ENCODE results near the gene EXOC7. TPM values are rescaled to one million over a fixed set of nuclear protein-coding genes. Genes with fewer than 3 reads are reported as not detected.
A peak's percentile ranks its signal among the peaks of the same experiment; 100 is the strongest.

EXOC7 gene
- polyA plus RNA-seq, 1 donor (not counting 4 experiments of a cell fraction or from before 2014, with no cell fraction given) = 60.6 TPM

DNA sequence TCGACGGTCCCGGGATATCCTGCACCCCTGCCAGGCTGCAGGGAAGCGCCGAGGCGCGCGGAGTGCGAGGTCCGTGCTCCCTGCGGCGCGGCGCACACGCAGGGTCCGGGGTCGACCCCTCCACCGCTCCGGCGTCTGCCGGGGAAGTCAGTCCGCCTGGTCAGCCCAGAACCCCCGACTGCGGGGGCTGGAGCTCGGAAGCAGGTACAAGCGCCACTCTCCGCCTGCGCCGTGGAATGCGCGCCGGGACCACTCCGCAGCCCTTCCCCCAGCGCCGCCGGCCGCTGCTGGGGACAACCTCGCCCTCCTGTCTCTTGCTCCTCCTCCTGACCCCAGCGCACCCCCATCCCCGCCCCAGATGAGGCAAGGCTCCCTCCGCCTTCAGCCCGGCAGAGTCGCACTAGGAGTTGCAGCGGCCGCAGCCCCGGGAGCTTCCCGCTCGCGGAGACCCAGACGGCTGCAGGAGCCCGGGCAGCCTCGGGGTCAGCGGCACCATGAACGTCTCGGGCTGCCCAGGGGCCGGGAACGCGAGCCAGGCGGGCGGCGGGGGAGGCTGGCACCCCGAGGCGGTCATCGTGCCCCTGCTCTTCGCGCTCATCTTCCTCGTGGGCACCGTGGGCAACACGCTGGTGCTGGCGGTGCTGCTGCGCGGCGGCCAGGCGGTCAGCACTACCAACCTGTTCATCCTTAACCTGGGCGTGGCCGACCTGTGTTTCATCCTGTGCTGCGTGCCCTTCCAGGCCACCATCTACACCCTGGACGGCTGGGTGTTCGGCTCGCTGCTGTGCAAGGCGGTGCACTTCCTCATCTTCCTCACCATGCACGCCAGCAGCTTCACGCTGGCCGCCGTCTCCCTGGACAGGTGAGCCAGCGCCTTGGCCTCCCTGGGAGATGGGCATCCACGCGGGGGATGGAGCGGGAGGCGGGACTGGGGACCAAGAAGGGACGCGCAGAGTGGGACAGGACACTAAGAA is 28.9 kb downstream of the EXOC7 start, which contains the start of gene GALR2:
GALR2 (plus strand) TSS at position 392 of the 974 bp plus-strand sequence; CDS start at position 495, 103 bp downstream.
- Histone ChIP-seq H3K9me3 (ENCODE audit: control insufficient read depth, low read depth, low read length) (no peaks in the 10 kb centered on the region), H3K4me1 (ENCODE audit: control insufficient read depth, extremely low read depth, insufficient read depth, low read length) (peaks cover 19% of the 10 kb centered on the region), H3K4me2 (ENCODE audit: control insufficient read depth, extremely low read depth, insufficient read depth, low read depth, low read length) (peak within 1 kb of the TSS; percentile 49), H3K9me1 (ENCODE audit: control insufficient read depth, extremely low read depth, insufficient read depth, low read length) (no peaks in the 10 kb centered on the region), H3K9ac (ENCODE audit: control insufficient read depth, extremely low read depth, insufficient read depth, low read length) (no peak within 1 kb of the TSS), H3K27ac (ENCODE audit: control insufficient read depth, insufficient read depth, low read length) (no peak within 1 kb of the TSS), H2AFZ (ENCODE audit: control insufficient read depth, low read length) (no peak within 1 kb of the TSS), H3K4me3 (ENCODE audit: control insufficient read depth in 2 of 3, extremely low read depth in 1 of 3, insufficient read depth in 2 of 3, low read depth in 1 of 3, low read length in 3 of 3) (no peak within 1 kb of the TSS), H4K20me1 (ENCODE audit: control insufficient read depth, extremely low read depth, insufficient read depth, low read length) (no peaks in the 10 kb centered on the region), H3K79me2 (ENCODE audit: control insufficient read depth, insufficient read depth, low read length) (peaks cover 32% of the 10 kb centered on the region), H3K36me3 (ENCODE audit: control insufficient read depth in 2 of 2, extremely low read depth in 1 of 2, insufficient read depth in 2 of 2, low read length in 2 of 2) (no peaks in the 10 kb centered on the region), H3K27me3 (ENCODE audit: control insufficient read depth, extremely low read depth, insufficient read depth, low read length) (peaks cover 64% of the 10 kb centered on the region)
- FAIRE-seq = no peak
- dilution Hi-C loops (cut with MboI; ENCODE audit: extremely low pct_ligation_motif_present, low sequenced_read_pairs) = no loop called here
- DNase-seq (ENCODE audit: low read depth, low spot score) = no peak
- peak; percentile 87 for TF ChIP-seq EZH2 (IDR thresholded peaks at IDR 0.05; ENCODE audit: low read length)
- TF ChIP-seq, protein P1, sequence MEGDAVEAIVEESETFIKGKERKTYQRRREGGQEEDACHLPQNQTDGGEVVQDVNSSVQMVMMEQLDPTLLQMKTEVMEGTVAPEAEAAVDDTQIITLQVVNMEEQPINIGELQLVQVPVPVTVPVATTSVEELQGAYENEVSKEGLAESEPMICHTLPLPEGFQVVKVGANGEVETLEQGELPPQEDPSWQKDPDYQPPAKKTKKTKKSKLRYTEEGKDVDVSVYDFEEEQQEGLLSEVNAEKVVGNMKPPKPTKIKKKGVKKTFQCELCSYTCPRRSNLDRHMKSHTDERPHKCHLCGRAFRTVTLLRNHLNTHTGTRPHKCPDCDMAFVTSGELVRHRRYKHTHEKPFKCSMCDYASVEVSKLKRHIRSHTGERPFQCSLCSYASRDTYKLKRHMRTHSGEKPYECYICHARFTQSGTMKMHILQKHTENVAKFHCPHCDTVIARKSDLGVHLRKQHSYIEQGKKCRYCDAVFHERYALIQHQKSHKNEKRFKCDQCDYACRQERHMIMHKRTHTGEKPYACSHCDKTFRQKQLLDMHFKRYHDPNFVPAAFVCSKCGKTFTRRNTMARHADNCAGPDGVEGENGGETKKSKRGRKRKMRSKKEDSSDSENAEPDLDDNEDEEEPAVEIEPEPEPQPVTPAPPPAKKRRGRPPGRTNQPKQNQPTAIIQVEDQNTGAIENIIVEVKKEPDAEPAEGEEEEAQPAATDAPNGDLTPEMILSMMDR (optimal IDR thresholded peaks at IDR 0.05 in 1 of 3, IDR thresholded peaks at IDR 0.05 in 1 of 3, conservative IDR thresholded peaks at IDR 0.05 in 1 of 3; ENCODE audit: extremely low read depth in 1 of 3, insufficient read depth in 2 of 3, low read length in 3 of 3) = no peak

DNA sequence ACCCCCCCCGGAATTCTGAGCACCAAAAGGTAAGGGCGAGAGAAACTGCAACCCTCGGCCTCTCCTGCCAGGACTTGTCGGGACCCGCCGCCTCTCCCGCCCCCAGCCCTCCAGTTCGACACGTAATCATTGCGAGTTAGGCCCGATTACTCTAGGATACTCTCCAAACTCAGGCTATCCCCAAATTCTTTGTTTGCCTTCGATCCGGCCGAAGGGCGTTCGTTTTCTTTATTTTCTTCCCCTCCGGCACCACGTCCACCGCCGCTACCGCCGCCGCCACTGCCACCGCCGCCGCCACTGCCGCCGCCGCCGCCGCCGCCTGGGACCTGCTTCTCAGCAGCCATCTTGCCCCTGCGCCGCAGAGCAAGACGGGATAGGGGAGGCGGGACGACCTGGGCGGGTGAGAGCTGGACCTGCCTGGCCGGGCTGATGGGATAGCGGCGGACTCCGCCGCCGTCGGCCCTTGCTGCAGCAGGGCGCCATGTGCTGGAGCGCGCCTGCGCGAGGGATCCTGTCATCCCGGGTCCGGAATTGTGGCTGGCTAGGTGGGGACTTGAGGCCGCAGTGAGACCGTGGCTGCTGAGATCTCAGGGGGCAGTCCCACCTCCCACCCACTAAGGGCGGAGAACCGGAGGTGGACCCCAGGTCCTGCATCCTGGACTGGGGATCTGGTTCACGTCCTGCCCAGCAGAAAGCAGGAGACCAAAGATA is 31.3 kb downstream of the EXOC7 start, which contains the start of gene SRP68:
SRP68 (minus strand) TSS at position 370 of the 711 bp plus-strand sequence; CDS start at position 344, 26 bp downstream.
- peak; percentile 36 for FAIRE-seq
- Histone ChIP-seq H3K4me2 (ENCODE audit: control insufficient read depth, extremely low read depth, insufficient read depth, low read depth, low read length) (peak within 1 kb of the TSS; percentile 99), H3K36me3 (ENCODE audit: control insufficient read depth in 2 of 2, extremely low read depth in 1 of 2, insufficient read depth in 2 of 2, low read length in 2 of 2) (peaks cover 2 to 6% of the 10 kb centered on the region in 2 experiments), H3K9me1 (ENCODE audit: control insufficient read depth, extremely low read depth, insufficient read depth, low read length) (no peaks in the 10 kb centered on the region), H3K4me1 (ENCODE audit: control insufficient read depth, extremely low read depth, insufficient read depth, low read length) (peaks cover 19% of the 10 kb centered on the region), H2AFZ (ENCODE audit: control insufficient read depth, low read length) (peak within 1 kb of the TSS; percentile 99), H3K9ac (ENCODE audit: control insufficient read depth, extremely low read depth, insufficient read depth, low read length) (peak within 1 kb of the TSS; percentile 93), H3K79me2 (ENCODE audit: control insufficient read depth, insufficient read depth, low read length) (peaks cover 43% of the 10 kb centered on the region), H3K27me3 (ENCODE audit: control insufficient read depth, extremely low read depth, insufficient read depth, low read length) (peaks cover 40% of the 10 kb centered on the region), H3K27ac (ENCODE audit: control insufficient read depth, insufficient read depth, low read length) (peak within 1 kb of the TSS; percentile 89), H3K4me3 (ENCODE audit: control insufficient read depth in 2 of 3, extremely low read depth in 1 of 3, insufficient read depth in 2 of 3, low read depth in 1 of 3, low read length in 3 of 3) (peak within 1 kb of the TSS; percentile 85 to 95 (median 91)), H3K9me3 (ENCODE audit: control insufficient read depth, low read depth, low read length) (no peaks in the 10 kb centered on the region), H4K20me1 (ENCODE audit: control insufficient read depth, extremely low read depth, insufficient read depth, low read length) (peaks cover 4% of the 10 kb centered on the region)
- dilution Hi-C loops (cut with MboI; ENCODE audit: extremely low pct_ligation_motif_present, low sequenced_read_pairs) = no loop called here
- TF ChIP-seq, protein P1 (optimal IDR thresholded peaks at IDR 0.05 in 1 of 3, IDR thresholded peaks at IDR 0.05 in 1 of 3, conservative IDR thresholded peaks at IDR 0.05 in 1 of 3; ENCODE audit: extremely low read depth in 1 of 3, insufficient read depth in 2 of 3, low read length in 3 of 3) = no peak
- TF ChIP-seq EZH2 (IDR thresholded peaks at IDR 0.05; ENCODE audit: low read length) = no peak
- DNase-seq (ENCODE audit: low read depth, low spot score) = peak; percentile 65

Data from keratinocyte (primary cell).